GM18520 (cell line): ENCODE results near the gene ABLIM2.

ENCODE experiments used
- ATAC-seq: cut with Tn5 transposase; IDR thresholded peaks from one replicate; pipeline ENCODE4 v1.9.1; 2021; ENCODE audit not compliant: unreplicated experiment

ABLIM2 gene

DNA sequence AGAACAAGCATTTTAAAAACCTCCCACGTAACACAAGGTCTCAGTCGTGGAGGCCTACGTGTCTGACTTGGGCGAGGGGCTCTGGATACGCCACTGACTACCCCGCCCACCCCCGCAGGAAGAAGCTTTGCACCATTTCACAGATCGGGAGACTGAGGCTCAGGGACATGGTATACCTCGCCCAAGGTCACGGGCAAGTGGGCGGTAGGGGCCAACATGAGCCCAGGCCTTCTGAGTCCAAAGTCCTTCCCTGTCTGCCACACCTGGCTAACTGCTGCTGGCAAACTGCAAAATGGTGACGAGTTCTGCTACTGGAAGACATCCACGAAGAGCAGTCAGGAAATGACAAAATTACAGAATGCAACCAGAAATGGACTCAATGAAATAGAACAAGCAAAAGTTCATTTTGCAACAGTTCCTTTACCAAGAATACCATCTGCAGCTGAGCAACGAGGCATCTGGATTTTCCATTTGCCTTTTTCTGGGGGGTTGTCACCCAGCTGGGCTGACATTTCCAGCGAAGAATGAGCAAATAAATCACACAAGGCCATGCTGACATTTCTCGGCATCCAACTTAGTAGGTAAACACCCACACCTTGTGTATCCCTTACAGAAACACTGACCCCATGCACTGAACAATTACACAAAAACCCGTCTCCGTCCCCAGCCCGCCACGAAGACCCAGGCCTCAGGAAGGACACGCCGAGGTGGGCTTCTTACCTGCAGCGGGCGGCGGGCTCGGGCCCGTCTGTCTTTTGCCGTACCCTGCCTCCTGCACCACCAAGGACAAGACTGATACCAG lies 148.7 kb downstream of the ABLIM2 start:
- no peak for ATAC-seq

DNA sequence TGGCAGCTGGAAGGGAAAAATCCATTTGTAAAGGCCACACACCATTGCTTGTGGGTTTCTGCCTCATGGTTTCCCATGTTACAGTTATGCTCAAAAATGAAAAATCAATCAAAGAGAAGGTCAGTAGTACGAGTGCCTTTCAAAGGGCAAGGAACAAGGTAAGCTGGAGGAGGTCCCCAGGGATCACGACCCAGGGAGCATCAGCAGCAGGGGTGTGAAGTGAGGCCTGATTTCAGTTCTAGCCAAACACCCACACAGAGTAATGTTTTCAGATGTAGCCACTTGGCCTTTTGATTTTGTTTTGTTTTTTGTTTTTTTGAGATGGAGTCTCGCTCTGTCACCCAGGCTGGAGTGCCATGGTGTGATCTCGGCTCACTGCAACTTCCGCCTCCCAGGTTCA lies 149.5 kb downstream of the ABLIM2 start:
- no peak for ATAC-seq

DNA sequence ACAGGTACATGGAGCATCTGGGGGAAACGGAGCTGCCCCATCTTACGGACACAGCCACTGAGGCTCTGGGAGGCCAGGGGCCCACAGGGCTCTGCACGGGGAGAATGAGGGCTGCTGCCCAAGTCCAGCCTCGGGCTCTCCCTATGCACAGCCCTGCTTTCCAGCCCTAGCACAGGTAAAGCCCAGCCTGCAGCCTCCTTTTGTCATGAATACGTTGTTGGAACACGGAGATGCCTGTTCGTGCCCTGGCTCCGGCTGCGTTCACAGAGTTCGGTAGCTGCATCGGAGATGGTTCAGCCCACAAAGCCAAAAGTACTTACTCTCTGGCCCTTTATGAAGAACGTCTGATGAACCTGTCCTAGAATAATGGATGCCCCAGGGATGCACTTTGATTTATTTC lies 150.2 kb downstream of the ABLIM2 start:
- ATAC-seq: no peak

DNA sequence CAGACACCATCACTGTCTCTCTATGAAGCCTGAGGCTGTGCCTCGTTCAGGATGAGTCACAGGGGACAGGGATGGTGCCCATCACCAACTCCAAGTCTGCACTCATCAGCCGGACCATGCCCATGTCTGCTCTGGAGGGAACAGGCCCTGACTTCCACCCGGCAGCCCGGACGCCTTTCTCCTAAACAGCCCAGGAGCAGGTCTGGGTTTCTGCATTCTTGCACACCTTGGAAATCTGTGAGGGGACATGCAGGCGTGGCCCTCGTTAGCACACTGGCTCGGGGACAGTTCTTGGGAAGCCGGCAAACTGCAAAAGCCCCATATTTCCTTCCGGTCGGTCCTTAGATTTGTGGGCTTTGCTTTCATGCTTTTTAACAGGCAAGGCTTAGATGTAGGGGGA lies 151.0 kb downstream of the ABLIM2 start:
- no peak for ATAC-seq

DNA sequence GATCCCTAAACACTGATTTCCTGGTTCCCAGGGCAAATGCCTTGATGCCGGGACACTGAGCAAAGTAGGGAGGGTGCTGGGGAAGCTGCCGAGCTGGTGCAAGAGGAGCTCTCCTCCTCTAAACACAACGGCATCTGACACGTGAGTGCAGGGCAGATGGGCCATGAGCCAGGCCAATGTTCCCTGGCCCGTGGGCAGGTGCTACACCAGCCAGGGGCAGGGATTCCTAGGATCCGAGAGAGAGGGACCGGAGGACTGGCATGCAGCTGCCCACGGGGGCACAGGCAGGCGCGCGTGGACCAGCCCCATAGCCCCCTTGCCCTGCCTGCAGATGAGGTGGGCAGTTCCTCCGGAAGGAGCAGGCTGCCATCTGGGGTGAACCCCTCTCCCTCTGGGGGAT lies 152.1 kb downstream of the ABLIM2 start:
- no peak for ATAC-seq

DNA sequence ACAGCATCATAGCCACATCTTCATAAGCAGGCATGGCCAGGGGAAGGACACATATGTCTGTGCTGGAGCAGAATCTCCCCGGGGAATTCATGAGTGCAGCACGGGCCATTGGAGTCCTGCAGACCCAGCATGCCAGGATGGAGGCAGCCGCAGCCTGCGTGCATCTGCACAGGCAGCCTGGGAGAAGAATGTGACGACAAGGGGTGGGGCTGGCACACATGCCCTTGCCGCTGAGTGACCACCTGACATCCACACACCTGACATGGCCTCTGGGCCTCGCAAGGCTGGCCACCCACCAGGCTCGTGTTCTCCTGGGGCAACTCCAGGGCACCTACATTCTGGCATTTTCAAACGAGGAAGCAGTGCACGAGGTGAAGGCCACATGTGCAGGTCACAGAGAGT lies 152.8 kb downstream of the ABLIM2 start:
- no peak for ATAC-seq

- ATAC-seq: no peak
Measured at GRCh38 chr4:8005033-8005808, 153.4 kb downstream of the ABLIM2 start.

- ATAC-seq: no peak
Measured at GRCh38 chr4:8004066-8004465, 154.5 kb downstream of the ABLIM2 start.

- no peak for ATAC-seq
Measured at GRCh38 chr4:8002525-8003309, 155.9 kb downstream of the ABLIM2 start.

DNA sequence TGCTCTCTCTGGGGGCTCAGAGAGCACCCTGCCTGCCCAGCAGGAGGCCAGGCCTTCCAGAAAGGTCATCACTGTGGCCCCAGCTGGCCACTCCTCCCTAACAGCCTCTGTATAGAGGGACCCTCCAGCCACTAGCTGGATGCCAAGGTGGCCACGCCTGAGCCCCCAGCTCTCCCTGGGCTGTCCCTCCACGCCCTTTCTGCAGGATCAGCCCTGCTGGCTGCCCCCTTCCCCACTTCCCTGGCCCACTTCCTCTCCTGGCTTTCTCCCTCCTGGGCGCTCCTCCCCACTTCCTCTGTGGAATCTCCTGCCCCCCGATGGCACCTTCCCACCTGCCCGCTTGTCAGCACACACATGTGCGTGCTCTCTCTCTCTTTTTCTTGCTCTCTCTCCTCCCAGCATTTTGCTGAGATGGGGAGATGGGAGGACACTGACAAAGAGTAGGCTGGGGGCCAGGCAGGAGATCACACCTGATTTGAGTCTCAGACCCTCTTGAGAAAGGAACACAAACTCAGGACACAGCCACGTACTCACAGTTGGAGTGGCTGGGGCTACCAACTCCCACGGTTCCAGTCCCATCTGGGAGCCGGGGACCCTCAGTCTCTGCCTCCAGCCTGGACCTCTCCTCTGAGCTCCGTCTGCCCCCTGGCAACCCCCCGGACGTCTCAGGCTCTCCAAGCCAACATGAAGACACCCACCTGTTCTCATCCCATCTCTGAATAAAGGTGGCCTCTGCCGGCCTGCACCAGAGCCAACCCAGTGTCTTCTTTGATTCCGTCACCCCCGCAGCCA lies 156.9 kb downstream of the ABLIM2 start:
- no peak for ATAC-seq

DNA sequence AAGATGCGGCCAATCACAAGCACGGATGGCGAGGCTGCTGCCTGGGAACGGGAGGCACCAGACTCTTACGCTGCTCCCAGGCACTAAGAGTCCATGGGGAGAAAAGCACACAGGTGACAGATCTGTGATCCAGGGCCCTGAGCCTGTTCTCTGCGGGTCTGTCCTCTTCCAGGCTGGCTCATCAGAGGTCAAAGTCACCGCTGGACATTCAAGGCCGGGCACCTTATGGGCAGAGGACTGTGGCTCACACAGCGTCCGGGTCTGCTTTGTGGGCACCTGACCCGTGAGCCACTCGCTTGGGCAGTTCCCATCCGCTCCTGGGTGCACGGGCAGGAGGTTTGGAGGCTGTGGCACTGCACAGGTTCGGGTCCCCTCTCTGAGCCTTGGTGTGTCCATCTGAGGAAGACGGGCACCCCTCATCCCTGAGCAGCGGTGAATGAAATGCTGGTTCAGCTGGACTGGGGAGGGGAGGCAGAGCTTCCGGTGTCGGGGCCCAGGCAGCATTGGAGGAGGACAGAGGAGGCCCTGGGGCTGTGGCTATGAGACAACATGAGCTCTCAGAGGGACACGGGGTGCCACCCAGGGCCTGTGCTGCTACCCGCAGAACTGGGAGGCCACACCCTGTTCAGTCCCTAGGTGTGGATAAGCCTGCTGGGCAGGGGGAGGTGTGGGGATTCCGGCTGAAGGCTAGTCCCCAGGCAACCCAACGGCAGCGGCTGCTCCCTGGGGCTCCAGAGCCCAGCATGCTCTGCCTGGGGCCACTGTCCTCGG lies 157.7 kb downstream of the ABLIM2 start:
- no peak for ATAC-seq

DNA sequence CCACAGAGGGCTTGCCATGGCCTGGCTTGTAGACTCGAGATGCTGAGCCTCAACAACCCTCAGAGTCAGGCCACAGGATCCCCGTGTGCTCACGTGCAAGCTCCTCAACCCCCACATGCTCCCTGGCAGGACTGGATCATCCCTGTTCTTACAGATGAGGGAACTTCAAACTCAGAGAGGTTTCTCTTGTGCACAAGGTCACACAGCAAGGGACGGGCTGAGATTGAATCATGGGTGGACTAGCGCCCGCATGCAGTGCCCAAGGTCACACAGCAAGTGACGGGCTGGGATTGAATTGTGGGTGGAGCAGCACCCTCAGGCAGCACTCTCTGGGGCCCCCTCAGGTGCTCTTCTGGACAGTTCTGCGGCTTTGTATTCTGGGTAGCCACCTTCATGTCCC lies 158.4 kb downstream of the ABLIM2 start:
- ATAC-seq: no peak

DNA sequence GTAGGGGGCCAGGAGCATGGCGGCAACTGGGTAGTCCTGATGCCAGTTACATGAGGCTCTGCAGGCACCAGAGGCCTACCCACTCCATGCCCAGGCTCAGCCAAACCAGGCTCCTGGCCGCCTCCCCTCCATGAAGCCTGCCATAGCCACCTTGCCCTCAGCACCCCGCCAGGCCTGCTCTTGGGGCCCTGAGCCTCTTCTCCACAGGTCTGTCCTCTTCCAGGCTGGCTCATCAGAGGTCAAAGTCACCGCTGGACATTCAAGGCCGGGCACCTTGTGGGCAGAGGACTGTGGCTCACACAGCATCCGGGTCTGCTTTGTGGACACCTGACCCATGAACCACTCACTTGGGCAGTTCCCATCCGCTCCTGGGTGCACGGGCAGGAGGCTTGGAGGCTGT lies 158.9 kb downstream of the ABLIM2 start:
- no peak for ATAC-seq

DNA sequence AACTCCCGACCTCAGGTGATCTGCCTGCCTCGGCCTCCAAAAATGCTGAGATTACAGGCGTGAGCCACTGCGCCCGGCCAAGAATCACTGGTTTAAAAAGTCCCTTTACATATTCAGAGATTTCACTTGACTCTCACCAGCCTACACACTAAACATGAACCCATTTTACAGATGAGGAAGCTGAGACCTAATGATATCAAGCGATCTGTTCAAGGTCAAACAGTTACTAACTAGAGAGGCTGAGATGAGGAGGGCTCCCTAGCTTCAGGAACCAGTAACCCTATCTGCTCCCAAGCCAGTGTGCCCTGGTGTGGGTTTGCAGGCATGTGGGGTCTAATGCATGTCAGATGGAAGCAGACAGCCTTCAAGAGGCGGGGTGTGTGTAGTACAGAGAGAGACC lies 159.3 kb downstream of the ABLIM2 start:
- ATAC-seq: no peak

GRCh38 chr4:7998447-7998846 lies 160.2 kb downstream of the ABLIM2 start:
- no peak for ATAC-seq

DNA sequence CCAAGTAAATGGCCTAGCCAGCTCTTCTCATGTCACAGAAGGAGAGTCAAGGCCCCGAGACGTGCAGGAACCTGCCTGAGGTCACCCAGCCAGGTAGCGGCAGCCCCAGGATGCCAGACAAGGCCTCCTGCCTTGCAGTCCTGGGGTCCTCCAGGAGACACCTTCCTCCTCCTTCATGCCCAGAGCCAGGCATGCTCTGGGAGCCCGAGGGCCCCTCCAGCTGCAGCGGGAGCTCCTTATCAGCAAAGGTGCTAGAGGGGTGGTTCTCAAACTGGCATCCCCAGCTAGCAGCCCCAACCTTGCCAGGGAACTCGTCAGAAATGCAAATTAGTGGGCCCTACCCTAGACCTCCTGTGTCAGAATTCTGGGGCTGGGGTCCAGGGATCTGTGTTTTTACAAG lies 162.7 kb downstream of the ABLIM2 start:
- ATAC-seq: no peak

GRCh38 chr4:7995135-7995534 lies 163.5 kb downstream of the ABLIM2 start:
- ATAC-seq: no peak

DNA sequence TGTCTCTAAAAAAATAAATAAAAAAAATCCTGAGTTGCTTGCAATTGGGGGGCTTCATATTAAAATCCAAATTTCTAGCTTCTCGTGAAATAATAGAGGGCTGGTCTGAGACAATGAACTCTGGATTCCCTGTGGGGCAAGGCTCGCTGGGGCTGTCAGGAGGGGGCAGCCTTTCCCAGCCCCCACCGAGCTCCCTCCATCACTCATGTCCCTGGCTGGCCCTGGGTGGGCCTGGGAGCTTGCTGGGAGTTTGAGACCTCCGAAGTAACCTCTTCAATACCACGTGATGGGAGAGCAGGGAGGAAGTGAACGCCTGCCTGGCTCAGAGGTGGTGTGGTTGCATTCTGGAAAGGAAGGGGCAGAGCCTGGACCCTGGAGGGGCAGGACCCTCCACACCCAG lies 164.9 kb downstream of the ABLIM2 start:
- ATAC-seq: no peak

DNA sequence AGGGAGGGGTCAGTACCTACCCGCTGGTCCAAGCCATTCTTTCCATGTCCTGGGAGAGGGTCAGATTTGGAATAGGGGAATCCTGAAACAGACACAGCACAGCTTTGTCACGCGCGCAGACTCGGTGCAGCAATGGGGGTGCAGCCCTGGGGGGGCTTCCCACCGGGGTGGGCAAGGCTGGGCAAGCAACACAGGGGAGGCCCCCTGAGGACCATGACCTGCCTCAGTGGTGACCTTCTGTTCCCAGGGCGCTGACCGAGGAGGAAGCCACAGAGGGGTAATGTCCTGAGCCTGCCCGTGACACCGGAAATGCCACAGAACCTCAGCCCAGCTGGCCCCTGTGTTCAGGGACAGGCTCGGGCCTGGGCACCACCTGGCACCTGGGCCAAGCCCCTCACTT lies 165.8 kb downstream of the ABLIM2 start:
- ATAC-seq: no peak

DNA sequence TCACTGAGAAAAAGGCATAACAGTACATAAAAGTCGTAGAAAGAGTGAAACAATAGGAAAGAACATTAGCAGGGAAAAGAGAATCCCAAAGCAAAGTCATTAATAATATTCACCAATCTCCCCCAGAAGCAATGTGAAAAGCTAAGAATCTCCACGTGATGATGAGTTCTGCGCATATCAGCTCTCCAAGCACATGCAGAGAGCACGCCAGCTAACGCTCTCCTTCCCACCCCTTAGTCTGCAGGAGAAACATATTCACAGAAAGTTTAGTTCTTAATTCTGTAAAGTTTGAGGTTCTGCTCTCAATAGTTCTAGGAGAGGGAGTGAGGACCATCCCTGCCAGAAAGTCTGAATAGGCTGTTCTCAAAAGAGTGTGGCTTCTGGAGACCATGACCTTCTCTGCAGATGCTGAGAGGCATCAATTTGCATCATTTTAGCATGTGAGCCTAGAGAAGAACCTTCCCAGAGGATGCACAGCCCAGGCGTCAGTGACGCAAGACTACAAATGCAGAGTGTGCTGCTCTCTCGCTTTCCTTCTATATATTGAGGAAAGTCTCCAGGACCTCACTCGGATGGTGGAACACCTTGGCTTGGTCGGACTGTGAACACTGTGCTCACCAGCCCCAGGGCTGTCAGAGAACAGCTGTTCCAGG lies 167.7 kb downstream of the ABLIM2 start:
- no peak for ATAC-seq
